Stimulated activated CD4-positive, alpha-beta T cell treated with anti-CD3 and anti-CD28 coated beads, Interleukin-4, amount 100 ng/mL, for 4 hours (primary cell): Measurements from ENCODE around the gene SLC35G6.
A peak's percentile ranks its signal among the peaks of the same experiment; 100 is the strongest.
"Not testable (repeated sequence)": the region's sequence is repeated elsewhere in the genome, so short reads cannot be mapped to it uniquely, and the experiment has no call there.

Experiments used
- DNase-seq, 2 experiments: peaks; one replicate each; pipeline ENCODE4 v3.0.0-alpha.2; 2020

SLC35G6 gene

DNA sequence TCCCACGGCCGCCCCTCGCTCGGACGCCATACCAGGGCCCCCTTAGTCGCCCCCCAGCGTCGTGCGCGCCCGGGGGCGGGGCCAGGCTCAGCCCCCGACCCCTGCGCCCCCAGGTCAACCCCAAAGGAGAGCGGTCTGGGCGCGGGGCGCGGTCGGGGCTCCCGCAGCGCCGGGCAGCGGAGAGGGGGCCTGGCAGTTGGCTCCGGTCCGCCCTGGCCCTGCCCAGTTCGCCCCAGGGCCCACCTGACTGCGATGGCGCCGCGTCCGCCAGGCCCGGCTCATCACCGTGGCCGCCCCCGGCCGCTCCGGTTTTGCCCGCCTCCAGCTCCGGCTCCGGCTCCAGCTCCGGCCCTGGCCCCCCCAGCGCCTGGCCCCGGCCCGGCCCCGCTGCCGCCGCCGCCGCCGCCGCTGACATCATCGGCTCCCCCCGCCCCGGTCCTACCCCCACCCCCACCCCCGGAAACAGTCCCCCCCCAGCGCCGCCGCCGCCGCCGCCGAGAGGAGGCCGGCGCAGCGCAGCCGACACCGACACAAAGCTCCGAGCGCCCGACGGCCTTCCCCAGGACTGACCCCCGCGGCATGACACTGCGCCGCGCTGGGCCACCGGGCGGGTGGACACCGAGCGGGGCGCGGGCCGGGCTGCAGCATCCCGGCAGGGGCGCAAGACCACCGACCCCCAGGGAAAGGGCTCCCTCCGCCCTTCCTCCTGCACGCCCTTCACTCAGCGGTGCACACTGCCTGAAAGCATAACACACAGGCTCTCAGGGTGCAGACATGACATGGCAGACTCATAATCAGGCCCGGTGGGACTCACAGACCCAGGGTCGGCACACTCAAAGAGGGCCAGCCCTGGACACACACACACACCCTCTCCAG is 1.8 kb upstream of the SLC35G6 start, which contains the start of gene ZBTB4:
TSS of gene ZBTB4 (minus strand) at position 419 of the 876 bp plus-strand sequence. CDS start 12,830 bp downstream, outside the sequence.
- DNase-seq: peak; percentile 53 to 66

DNA sequence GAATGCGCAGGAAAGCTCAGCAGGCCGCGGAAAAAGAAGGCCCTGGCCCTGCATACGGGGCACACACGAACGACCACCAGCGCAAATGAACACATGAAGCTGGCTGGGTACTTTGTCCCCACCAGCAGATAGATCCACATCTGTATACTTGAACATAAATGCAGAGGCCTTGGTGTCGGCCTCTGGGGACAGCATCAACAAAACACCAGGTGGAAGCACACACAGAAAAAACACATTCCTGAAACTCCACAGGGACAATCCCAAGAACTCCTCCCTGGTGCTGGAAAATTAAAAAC is 1.2 kb upstream of the SLC35G6 start:
- DNase-seq: no peak

DNA sequence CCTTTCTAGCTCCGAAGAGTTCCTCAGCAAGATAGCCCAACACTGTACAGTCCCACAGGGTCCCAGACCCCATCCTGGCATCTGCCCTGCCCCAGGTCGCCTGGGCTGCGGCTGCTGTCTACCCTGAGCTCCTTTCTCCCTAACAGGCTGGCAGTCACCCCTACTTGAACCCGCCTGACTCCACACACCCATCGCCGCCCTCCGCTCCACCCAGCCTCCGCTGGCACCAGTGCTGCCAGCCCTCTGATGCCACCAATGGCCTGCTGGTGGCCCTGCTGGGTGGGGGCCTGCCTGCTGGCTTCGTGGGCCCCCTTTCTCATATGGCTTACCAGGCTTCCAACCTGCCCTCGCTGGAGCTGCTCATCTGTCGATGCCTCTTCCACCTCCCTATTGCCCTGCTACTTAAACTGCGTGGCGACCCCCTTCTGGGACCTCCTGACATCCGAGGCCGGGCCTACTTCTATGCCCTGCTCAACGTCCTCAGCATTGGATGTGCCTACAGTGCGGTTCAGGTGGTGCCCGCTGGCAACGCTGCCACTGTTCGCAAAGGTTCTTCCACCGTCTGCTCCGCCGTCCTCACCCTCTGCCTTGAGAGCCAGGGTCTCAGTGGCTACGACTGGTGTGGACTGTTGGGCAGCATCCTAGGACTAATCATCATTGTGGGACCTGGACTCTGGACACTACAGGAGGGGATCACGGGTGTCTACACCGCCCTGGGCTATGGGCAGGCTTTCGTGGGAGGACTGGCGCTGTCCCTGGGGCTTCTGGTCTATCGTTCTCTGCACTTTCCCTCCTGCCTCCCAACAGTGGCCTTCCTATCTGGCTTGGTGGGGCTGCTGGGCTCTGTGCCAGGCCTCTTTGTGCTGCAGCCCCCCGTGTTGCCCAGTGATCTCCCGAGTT is 846 bp downstream of the SLC35G6 start:
- not testable (repeated sequence) for DNase-seq

DNA sequence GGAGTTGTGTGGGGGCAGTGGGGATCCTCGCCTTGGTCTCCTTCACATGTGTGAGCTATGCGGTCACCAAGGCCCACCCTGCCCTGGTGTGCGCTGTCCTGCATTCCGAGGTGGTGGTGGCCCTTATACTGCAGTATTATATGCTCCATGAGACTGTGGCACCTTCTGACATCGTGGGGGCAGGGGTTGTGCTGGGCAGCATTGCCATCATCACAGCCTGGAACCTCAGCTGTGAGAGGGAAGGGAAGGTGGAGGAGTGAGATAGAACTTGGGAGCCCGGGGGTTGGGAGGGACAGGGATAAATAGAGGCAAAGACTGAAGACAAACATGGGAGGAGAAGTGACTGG is 1.5 kb downstream of the SLC35G6 start:
- DNase-seq: not testable (repeated sequence)

DNA sequence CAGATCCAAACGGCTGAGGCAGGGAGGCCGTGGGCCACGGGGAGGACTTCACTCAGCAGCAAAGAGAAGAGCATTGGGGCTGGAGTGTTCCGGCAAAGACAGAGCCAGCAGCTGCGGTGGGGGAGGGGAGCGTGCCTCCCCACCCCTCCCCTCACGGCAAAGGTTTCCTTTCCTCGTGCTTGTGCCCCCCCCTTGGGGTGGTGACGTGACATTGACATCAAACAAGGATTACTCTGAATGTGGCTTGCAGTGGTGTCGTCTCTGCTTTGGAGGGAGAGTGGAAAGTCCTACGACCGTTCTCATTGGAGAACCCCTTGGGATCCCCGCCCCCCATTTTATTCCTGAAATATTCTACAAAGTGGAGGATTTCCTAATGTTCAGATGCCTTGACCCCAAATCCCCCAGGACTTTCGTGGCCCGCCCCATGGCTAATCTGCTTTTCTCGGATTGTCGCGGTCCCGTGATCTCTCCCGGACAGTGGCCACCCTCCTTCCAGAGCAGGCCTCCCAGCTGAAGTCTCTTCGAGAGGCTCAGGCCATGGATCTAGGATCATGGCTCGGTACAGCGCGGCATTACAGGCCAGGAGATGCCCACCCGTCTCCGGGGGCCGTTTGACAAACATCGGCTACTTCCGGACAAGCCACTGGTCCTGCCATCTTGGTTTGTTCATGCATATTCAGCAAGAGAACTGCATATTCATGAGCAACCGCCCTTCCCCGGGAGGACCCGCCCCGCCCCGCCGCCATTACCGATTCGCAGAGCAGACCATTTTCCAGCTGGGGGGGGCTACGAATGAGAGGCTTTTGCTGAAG is 2.2 kb downstream of the SLC35G6 start:
- DNase-seq: peak; percentile 86 to 92

DNA sequence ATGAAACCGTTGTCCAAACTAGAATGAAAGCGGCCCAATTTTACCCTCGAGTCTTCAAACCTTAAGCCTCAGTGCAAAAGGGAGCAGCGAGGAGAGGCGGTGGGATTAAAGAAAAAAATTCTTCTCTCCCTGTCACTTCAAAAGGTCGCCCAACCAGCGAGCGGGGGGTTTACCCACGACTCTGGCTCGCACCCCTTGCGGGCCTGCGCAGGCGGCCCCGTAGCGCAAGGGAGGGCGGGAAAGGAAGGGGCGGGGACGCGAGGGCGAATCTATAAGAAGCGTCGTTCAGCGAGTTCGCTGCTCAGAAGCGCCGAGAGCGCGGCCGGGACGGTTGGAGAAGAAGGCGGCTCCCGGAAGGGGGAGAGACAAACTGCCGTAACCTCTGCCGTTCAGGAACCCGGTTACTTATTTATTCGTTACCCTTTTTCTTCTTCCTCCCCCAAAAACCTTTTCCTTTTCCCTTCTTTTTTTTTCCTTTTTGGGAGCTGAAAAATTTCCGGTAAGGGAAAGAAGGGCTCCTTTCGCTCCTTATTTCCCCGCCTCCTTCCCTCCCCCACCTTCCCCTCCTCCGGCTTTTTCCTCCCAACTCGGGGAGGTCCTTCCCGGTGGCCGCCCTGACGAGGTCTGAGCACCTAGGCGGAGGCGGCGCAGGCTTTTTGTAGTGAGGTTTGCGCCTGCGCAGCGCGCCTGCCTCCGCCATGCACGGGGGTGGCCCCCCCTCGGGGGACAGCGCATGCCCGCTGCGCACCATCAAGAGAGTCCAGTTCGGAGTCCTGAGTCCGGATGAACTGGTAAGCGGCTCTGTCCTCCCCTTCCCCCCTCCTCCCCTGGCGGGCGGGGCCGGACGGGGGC is 3.0 kb downstream of the SLC35G6 start, which contains the start of gene POLR2A:
TSS of gene POLR2A (plus strand) at position 300 of the 852 bp plus-strand sequence.
- peak; percentile 97 to 98 for DNase-seq

DNA sequence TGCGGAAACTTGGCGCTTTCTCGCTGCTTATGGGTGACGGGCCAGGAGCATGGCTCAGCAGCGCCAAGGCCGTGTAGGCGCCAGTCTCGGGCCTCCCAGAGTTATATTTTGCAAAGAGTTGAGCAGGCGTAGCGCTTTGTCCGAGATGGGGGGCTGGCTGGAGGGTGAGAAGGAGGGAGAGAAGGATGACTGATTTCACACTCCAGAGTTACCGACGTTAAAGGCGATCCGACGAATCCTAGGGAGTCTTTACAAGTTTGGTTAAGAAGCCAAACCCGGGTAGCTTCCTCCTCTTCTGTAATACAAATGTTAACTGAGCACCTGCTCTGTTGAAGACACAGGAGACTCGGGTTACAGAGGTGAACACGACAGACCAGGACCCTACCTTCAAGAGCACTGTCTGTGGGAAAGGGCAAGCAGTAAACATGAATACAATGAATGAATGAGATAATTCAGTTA is 3.7 kb downstream of the SLC35G6 start:
- DNase-seq: no peak

DNA sequence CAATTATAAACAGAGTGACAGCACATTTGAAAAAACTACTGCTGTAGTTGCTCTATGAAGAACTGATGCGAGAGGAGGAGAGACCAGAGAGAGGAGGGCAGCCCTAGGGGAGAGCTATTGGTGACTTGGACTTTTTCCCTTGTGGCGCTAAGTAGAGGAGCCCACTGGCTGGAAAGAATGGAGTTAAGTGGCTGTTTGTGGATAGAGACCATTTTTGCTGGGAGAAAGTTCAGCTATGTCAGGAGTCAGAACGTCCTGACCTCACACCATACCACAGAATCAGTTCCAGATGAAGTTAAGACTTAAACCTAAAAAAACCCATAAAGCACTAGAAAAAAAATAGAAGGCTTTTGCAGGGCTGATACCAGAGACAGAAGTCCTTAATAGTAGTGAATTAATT is 4.9 kb downstream of the SLC35G6 start:
- DNase-seq: no peak

DNA sequence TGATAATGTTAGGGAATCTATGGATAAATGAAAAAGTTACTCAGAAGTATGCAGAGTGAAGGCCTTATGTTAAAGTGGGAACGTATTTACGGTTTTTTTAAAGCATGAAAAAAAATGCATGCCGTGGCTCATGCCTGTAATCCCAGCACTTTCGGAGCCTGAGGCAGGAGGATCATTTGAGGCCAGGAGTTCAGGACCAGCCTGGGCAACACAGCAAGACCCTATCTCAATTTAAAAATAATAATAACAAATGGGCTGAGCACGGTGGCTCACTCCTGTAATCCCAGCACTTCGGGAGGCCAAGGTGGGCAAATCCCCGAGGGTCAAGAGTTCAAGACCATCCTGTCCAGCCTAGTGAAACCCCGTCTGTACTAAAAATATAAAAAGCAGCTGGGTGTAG is 8.9 kb downstream of the SLC35G6 start:
- DNase-seq: no peak

DNA sequence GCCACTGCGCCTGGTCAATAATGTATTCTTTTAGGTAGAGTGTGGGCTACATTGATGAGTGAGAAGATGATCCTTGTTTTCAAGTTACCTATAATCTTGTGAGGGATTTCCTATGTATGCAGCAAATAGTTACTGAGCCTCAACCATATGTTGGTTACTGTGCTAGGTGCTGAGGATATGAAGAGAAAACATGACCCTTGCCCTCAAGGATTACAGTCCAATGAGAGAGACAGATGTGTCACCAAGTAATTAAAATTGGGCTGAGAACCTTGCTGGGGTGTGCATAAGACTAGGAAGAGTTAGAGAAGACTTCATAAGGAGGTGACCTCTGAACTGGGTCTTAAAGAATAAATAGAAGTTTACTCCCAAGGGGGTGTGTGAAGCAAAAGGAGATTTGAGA is 10.3 kb downstream of the SLC35G6 start:
- DNase-seq: no peak

DNA sequence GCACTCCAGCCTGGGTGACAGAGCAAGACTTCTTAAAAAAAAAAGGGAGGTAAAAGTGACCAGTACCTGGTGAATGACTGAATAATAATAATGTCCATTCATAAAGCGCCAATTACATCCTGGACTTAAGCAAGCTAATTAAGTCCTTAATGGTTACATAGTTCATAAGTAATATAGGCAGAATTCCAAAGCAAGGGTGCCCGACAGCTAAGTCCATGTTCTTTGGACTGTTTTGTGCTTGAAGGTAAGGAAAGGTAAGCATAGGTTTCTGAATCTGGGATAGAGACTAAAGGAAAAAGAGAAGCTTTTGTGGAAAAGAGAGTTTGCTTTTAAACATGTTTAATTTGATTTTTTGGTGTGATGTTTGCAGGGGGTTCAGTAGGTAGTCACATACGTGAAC is 12.7 kb downstream of the SLC35G6 start:
- DNase-seq: no peak

DNA sequence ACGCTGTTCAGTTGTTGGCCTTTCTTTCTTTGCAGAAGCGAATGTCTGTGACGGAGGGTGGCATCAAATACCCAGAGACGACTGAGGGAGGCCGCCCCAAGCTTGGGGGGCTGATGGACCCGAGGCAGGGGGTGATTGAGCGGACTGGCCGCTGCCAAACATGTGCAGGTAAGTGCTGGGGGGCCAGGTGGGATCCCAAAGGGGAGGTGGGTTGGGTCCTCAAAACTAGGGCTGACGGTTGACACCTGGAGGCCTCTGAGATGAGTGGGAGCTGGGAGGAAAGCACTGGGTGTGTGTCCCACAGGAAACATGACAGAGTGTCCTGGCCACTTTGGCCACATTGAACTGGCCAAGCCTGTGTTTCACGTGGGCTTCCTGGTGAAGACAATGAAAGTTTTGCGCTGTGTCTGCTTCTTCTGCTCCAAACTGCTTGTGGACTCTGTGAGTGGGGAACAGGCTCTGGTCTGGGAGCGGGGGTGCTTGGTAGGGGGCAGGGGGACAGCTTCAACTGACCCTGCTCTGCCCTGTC is 14.7 kb downstream of the SLC35G6 start:
- DNase-seq: no peak

DNA sequence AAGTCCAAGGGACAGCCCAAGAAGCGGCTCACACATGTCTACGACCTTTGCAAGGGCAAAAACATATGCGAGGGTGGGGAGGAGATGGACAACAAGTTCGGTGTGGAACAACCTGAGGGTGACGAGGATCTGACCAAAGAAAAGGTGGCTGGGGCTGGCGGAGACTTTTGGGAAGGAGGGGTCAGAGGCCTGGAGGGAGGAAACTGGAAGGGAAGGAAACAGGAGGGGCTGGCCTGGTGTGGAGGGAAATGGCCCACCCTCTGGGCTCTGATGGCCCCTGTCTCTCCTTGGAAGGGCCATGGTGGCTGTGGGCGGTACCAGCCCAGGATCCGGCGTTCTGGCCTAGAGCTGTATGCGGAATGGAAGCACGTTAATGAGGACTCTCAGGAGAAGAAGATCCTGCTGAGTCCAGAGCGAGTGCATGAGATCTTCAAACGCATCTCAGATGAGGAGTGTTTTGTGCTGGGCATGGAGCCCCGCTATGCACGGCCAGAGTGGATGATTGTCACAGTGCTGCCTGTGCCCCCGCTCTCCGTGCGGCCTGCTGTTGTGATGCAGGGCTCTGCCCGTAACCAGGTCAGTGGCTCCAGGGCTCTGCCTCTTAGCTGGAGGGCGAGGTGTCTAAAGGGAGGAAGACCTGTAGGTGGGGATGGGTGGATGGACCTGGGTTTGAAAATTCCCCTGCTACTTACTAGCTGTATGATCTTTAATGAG is 15.4 kb downstream of the SLC35G6 start:
- no peak for DNase-seq

DNA sequence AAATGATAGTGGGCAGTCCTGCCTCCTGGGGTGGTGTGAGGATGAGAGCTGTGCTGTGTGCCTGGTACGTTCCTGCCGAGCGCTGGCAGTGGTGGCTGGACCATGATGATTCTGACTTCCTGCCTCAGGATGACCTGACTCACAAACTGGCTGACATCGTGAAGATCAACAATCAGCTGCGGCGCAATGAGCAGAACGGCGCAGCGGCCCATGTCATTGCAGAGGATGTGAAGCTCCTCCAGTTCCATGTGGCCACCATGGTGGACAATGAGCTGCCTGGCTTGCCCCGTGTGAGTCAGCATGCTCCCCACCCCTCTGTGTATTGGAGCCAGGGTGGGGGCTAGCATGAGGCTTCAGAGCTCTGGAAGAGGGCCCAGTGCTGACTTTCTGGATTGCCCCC is 16.0 kb downstream of the SLC35G6 start:
- DNase-seq: no peak

DNA sequence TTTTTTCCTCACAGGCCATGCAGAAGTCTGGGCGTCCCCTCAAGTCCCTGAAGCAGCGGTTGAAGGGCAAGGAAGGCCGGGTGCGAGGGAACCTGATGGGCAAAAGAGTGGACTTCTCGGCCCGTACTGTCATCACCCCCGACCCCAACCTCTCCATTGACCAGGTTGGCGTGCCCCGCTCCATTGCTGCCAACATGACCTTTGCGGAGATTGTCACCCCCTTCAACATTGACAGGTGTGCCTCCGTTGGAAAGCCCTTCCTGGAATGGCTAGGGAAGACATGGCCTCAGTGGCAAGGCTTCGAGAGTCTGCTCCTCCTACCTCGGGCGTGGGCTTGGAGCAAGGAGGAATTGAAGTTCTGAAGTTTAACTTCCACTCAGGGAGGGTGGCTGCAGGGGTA is 16.4 kb downstream of the SLC35G6 start:
- no peak for DNase-seq

DNA sequence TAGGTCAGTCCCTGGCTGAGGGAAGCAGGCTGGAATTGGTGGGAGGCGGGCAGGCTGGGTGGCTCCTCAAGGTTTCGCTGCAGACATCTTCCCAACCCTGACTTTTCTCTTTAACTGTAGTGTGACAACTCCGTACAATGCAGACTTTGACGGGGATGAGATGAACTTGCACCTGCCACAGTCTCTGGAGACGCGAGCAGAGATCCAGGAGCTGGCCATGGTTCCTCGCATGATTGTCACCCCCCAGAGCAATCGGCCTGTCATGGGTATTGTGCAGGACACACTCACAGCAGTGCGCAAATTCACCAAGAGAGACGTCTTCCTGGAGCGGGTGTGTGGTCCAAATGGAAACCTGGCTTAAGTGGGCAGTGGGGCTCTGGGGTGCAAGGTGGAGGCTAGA is 17.9 kb downstream of the SLC35G6 start:
- DNase-seq: no peak

DNA sequence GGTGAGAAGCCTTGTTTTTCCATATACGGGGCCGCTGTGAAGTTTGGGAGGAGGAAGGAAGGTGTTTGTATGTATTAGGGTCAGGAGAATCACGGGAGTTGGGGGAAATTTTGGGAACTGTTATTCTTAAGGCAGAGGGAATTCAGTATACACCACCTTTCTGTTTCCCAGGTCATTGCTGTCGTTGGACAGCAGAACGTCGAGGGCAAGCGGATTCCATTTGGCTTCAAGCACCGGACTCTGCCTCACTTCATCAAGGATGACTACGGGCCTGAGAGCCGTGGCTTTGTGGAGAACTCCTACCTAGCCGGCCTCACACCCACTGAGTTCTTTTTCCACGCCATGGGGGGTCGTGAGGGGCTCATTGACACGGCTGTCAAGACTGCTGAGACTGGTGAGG is 20.5 kb downstream of the SLC35G6 start:
- no peak for DNase-seq

DNA sequence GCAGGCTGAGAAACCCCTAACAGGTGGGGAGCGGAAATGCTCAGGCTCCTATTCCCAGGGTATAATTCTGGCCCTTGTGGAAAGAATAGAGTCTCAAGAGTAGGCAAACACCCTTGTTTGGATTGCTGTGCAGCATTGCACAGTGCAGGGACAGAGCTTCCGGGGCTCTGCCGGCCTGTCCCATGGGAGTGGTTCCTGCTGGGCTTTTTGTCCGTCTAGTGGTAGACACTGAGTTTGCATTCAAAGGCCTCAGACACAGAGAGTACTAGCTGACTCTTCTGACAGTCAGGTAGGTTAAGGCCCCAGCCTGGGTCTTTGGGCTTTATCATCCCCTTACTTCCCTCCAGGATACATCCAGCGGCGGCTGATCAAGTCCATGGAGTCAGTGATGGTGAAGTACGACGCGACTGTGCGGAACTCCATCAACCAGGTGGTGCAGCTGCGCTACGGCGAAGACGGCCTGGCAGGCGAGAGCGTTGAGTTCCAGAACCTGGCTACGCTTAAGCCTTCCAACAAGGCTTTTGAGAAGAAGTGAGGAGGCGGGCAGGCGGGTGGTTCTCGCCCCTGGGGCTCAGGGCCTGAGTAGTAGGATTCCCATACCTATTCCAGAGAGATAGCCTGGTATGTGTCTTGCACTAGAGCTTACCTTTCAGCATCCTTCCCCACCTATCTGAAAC is 21.1 kb downstream of the SLC35G6 start:
- DNase-seq: no peak

DNA sequence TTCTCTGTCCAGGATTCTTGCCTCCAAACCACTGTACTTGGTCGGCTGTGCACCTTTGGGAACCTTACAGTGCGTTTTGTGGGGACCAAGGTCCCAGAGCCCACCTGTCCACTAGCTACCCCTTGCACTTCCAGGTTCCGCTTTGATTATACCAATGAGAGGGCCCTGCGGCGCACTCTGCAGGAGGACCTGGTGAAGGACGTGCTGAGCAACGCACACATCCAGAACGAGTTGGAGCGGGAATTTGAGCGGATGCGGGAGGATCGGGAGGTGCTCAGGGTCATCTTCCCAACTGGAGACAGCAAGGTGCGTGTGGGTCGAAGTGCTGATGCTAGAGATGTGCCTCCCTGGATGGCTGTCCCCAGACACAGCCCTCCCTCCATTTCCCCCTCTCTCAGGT is 21.7 kb downstream of the SLC35G6 start:
- no peak for DNase-seq

DNA sequence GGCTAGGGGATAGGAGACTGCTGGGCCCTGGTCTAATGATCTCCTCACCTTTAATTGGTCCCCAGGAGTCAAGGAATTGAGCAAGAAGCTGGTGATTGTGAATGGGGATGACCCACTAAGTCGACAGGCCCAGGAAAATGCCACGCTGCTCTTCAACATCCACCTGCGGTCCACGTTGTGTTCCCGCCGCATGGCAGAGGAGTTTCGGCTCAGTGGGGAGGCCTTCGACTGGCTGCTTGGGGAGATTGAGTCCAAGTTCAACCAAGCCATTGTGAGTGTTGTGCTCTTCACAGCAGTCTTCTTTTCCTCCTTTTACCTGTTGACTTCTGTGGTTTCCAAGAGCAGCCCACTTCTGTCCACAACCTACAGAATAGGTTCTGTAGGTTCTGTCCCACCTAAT is 22.3 kb downstream of the SLC35G6 start:
- DNase-seq: no peak
